Ovary (tissue), 3 donors: ENCODE data around the gene CYP4F22.

Experiments
- POLR2A ChIP-seq: fragments of 450-650 bp; IDR thresholded peaks from one replicate; pipeline ENCODE4 v1.6.1; 2017; ENCODE audit warnings: antibody characterized with exemption, mild to moderate bottlenecking, moderate library complexity
- TF ChIP-seq, protein P1 (sequence below), 3 donors: fragments of 450-650 bp in 2 of 3; fragments of 200-600 bp in 1 of 3; IDR thresholded peaks; one replicate each; pipeline versions ENCODE4 v1.5.1 to v1.8.0; 2016 to 2022; ENCODE audit warnings: antibody characterized with exemption in 3 of 3, mild to moderate bottlenecking in 1 of 3
- donor health status: DM: no; HTN: no; CAD: no.

DNA sequence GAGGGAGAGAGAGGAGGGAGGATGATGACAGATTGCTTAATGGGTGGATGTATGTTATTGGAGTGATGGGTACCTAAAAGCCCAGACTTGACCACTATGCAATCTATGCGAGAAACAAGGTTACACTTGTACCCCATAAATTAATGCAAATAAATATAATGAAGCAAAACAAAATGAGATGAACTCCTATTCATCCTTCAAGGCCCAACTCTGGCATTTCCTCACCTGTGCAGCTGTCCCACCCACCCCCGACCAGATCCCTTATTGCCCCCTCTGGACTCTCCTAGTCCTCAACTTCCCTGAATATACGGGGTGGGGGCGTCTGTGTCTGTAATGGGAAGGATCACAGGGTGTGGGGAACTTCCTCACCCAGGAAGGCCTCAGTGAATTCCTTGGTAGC lies 33.2 kb upstream of the CYP4F22 start:
- TF ChIP-seq, protein P1, sequence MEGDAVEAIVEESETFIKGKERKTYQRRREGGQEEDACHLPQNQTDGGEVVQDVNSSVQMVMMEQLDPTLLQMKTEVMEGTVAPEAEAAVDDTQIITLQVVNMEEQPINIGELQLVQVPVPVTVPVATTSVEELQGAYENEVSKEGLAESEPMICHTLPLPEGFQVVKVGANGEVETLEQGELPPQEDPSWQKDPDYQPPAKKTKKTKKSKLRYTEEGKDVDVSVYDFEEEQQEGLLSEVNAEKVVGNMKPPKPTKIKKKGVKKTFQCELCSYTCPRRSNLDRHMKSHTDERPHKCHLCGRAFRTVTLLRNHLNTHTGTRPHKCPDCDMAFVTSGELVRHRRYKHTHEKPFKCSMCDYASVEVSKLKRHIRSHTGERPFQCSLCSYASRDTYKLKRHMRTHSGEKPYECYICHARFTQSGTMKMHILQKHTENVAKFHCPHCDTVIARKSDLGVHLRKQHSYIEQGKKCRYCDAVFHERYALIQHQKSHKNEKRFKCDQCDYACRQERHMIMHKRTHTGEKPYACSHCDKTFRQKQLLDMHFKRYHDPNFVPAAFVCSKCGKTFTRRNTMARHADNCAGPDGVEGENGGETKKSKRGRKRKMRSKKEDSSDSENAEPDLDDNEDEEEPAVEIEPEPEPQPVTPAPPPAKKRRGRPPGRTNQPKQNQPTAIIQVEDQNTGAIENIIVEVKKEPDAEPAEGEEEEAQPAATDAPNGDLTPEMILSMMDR (IDR thresholded peaks at IDR 0.05) = no peak
- no peak for TF ChIP-seq POLR2A
